ENCODE data around the gene HECTD4.

DNA sequence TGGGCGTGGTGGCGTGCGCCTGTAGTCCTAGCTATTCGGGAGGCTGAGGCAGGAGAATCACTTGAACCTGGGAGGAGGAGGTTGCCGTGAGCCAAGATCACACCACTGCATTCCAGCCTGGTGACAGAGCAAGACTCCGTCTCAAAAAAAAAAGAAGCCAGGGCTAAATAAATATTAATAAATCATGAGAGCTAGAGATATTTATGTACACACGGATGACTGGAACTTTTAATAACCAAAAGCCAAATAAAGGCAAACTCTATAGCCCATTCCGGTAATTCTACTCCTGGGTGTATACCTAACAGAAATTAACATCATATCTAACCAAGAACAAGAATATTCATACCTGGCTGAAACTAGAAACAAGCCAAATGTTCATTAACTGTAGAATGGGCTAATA lies 264.5 kb downstream of the HECTD4 start:
- TF ChIP-seq, protein P1, sequence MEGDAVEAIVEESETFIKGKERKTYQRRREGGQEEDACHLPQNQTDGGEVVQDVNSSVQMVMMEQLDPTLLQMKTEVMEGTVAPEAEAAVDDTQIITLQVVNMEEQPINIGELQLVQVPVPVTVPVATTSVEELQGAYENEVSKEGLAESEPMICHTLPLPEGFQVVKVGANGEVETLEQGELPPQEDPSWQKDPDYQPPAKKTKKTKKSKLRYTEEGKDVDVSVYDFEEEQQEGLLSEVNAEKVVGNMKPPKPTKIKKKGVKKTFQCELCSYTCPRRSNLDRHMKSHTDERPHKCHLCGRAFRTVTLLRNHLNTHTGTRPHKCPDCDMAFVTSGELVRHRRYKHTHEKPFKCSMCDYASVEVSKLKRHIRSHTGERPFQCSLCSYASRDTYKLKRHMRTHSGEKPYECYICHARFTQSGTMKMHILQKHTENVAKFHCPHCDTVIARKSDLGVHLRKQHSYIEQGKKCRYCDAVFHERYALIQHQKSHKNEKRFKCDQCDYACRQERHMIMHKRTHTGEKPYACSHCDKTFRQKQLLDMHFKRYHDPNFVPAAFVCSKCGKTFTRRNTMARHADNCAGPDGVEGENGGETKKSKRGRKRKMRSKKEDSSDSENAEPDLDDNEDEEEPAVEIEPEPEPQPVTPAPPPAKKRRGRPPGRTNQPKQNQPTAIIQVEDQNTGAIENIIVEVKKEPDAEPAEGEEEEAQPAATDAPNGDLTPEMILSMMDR (IDR thresholded peaks at IDR 0.05), result no peak
- no peak for TF ChIP-seq POLR2A (IDR thresholded peaks at IDR 0.05)
